SJSA1 (cell line): ENCODE results near the gene BRF1. TPM values are rescaled to one million over a fixed set of nuclear protein-coding genes. Genes with fewer than 3 reads are reported as not detected.

Experiments used
- DNase-seq, 2 experiments: peaks; one replicate each; pipeline ENCODE4 v3.0.0-alpha.2; 2015 to 2020; ENCODE audit warnings: low spot score in 2 of 2, low read depth in 1 of 2
- H3K27ac ChIP-seq: fragments of 250-450 bp; sonication (Bioruptor Pico); 2 replicates; pipeline ENCODE4 v1.5.1; 2020; ENCODE audit warnings: mild to moderate bottlenecking, moderate library complexity
- H3K27me3 ChIP-seq: fragments of 250-450 bp; sonication (Bioruptor Pico); replicated peaks from 2 replicates; pipeline ENCODE4 v1.5.1; 2020; ENCODE audit warnings: mild to moderate bottlenecking, moderate library complexity
- H3K36me3 ChIP-seq: fragments of 250-450 bp; sonication (Bioruptor Pico); 2 replicates; pipeline ENCODE4 v1.5.1; 2020; ENCODE audit warnings: mild to moderate bottlenecking
- H3K4me1 ChIP-seq: fragments of 250-450 bp; sonication (Bioruptor Pico); replicated peaks from 2 replicates; pipeline ENCODE4 v1.6.1; 2021; ENCODE audit warnings: mild to moderate bottlenecking
- H3K4me3 ChIP-seq: fragments of 250-450 bp; sonication (Bioruptor Pico); 2 replicates; pipeline ENCODE4 v1.5.1; 2020; ENCODE audit warnings: mild to moderate bottlenecking
- H3K9me3 ChIP-seq: fragments of 250-450 bp; sonication (Bioruptor Pico); replicated peaks from 2 replicates; pipeline ENCODE4 v1.5.1; 2020; ENCODE audit warnings: mild to moderate bottlenecking
- total RNA-seq: library from RNA; depleted of rRNA; stranded (reverse); fragments of >200 nt; shearing (Covaris generic); gene quantifications from 2 replicates; pipeline ENCODE4 v1.2.3, GENCODE V29; 2014

BRF1 gene
- total RNA-seq, 1 experiment from 2014 or later, result 35.8 TPM

DNA sequence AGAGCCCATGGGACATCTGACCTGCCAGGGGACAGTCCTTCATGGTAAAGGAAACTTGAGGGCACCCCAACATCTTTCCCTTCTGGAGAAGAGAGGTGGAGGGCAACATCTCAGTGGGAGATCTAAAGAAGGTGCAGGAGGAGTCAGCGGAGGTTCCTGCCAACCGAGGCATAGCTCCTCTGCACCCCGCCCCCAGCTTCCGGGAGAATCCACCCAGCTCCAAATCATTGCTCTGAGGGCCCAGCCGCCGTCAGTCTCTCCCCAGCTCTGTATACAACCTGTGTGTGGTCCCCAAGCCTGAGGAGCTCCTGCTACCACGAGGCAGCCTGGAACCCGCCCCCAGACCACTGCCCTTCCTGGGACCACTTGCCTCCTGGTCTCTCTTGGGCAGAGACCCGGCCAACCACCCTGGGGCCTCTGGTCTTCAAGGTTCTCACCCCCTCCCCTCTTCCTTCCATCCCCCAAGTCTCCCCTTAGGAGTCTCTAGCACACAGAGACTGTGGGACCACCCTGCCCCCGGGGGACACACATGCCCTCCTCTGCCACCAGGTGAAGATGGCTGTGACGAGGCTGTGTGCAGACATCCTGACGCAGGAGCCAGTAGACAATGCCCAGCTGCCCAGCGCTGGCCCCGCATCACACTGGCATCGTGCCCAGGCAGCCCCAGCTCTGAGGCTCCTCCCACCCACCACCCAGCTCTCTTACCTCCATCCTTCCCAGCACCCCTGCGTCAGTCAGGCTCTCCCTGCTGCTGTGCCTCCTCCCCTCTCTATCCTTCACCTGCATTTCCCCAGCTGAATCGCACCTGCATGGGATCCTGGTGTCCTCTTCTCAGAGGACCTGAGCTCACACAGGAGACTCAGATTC, 106.7 kb downstream of the BRF1 start:
- Histone ChIP-seq H3K4me3 (no peak overlapping the region), H3K9me3 (no peaks in the 10 kb centered on the region), H3K27ac (peak overlapping the region; percentile 90), H3K27me3 (no peaks in the 10 kb centered on the region), H3K36me3 (no peaks in the 10 kb centered on the region), H3K4me1 (peaks cover 76% of the 10 kb centered on the region)
- peak; percentile 97 to 99 for DNase-seq

DNA sequence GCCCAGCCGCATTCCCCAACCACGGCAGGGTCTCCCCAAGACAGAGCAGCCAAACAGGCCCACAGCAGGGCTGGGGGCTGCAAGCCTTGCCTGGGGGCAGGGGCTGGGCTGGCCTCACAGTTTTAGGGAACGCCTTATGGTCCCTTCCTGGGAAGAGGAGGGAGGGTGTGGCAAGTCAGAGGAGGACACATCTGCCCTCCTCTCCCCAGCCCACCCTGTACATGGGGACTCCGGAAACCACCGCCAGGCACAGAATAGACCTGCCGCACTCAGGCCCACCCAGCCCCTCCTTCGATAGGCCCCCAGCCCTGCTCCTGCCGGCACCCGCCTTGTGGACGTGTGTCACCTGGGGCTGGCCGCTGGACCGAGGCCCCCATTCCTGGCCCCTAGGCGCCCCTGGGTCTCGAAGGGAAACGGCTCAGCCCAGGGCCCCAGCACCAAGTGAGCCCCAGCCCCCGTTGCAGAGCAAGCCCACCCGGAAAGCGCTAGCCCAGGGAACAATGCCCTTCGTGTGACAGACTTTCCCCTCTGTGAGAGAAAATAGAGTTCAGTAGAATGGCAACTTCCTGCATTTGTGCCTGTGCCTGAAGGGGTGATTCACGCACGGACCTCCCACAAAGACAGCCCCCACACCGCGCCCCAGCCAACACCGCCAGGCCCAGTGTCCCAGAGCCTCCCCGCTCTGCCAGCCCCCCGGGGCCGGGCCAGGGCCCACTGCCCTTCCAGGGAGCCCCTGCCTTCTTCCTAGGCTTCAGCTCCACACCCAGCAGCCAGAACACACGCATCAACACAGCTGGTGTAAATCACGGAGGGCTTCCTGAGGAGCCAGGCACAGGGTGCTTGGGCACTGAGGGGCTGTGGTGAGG, 107.7 kb downstream of the BRF1 start:
- Histone ChIP-seq H3K27ac (peak overlapping the region; percentile 90), H3K4me3 (no peak overlapping the region), H3K4me1 (peaks cover 65% of the 10 kb centered on the region), H3K36me3 (no peaks in the 10 kb centered on the region), H3K9me3 (peaks cover 3% of the 10 kb centered on the region), H3K27me3 (no peaks in the 10 kb centered on the region)
- peak; percentile 98 to 99 for DNase-seq

DNA sequence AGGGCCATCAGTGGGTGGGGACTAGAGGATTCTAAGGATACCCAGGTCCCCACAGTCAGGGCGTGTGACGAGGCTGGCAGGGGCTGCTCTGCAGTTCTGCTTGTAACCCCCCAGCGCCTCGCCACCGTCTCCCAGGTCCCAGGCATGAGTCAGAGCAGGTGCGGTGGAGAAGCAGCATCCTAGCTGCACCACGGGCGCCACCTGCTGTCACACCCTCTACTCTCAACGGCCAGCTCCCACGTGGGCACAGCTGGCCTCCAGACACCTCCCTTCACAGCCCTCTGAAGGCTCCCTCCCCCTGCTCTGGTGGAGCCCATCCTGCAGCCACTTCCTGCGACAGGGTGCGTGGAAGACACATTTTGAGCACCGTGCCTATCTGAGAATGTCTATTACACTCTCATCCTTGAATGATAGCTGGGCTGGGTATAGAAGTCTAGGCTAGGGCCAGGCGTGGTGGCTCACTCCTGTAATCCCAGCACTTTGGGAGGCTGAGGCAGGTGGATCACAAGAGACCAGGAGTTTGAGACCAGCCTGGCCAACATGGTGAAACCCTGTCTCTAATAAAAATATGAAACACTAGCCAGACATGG, 112.8 kb downstream of the BRF1 start:
- no peak overlapping the region for H3K4me3 ChIP-seq
- peaks cover 16% of the 10 kb centered on the region for H3K4me1 ChIP-seq
- no peak overlapping the region for H3K27ac ChIP-seq
- no peaks in the 10 kb centered on the region for H3K36me3 ChIP-seq
- H3K9me3 ChIP-seq, result peaks cover 7% of the 10 kb centered on the region
- no peak for DNase-seq
- no peaks in the 10 kb centered on the region for H3K27me3 ChIP-seq

DNA sequence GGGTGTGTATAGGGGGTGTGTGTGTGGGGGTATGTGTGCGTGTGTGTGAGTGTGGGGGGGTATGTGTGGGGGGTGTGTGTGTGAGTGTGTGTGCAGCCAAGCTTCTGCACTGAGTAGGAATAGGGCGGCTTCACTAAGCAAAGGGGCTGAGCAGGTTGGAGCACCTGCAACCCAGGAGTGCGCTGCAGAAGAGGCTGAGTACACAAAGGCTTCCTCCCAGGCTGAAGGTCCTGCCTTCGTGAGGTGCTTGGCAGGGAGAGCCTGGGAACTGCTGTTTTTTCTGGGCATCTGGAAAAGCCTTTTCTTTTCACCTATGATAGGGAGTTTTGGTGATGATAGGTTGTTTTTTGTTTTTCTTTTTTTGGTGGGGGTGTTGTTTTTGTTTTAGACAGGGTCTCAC, 113.7 kb downstream of the BRF1 start:
- Histone ChIP-seq H3K4me3 (no peak overlapping the region), H3K36me3 (no peaks in the 10 kb centered on the region), H3K27me3 (no peaks in the 10 kb centered on the region), H3K27ac (no peak overlapping the region), H3K9me3 (peaks cover 7% of the 10 kb centered on the region), H3K4me1 (peaks cover 12% of the 10 kb centered on the region)
- no peak for DNase-seq

DNA sequence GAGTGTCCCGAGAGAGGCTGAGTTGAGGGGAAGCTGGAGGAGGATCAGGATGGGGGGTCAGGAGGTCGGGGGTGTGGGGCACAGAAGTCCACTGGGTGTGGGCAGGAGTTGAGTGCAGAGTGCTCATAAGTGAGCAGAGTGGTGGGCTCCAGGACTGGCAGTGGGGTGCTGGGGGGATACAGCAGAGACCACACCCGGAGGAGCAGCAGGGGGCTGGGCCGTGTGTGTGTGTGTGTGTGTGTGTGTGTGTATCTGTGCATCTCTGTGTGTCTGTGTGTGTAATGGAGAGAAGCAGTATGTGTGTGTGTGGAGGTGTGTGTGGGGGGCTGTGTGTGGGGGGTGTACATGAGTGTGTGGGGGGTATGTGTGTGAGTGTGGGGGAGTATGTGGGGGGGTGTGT, 114.8 kb downstream of the BRF1 start:
- Histone ChIP-seq H3K9me3 (peaks cover 7% of the 10 kb centered on the region), H3K36me3 (no peaks in the 10 kb centered on the region), H3K27ac (no peak overlapping the region), H3K27me3 (no peaks in the 10 kb centered on the region), H3K4me3 (no peak overlapping the region), H3K4me1 (peaks cover 4% of the 10 kb centered on the region)
- no peak for DNase-seq

DNA sequence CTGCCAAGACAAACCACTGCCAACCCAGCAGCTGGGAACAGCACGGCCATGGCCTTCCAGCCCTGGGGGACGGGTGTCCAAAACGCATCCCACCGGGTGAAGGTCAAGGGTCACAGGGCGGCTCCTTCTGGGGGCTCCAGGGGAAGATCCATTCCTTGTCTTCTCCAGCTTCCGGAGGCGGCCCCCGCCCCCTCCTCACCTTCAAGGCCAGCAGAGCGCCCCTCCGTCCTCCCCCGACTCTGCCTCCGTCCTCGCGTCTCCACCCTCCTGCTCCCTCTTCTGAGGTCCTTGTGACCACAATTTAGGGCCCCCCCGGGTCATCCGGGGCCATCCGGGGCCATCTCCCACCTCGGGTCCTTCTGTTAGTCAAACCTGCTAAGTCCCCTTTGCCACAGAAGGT, 115.8 kb downstream of the BRF1 start:
- peaks cover 10% of the 10 kb centered on the region for H3K4me1 ChIP-seq
- no peak overlapping the region for H3K4me3 ChIP-seq
- no peak for DNase-seq

DNA sequence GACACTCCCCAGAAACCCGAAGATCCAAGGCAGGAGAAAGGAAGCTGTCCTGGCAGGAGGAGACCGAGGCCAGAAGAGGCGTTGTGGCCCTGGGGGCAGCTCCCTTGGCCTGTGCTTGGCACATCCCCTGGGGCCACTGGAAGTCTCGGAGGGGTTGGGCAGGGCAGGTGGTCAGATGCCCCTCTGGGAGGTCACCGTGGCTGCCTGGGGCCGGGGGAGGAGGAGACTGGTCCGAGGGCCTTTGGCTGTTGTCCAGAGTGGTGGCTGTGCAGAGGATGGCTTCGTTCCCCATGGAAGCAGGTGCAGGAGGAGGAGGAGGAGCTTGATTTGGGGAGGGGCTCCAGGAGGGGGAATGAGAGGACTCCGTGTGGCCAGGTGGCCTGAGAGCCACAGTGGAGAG, 116.3 kb downstream of the BRF1 start:
- Histone ChIP-seq H3K9me3 (peaks cover 7% of the 10 kb centered on the region), H3K4me3 (no peak overlapping the region), H3K4me1 (peaks cover 12% of the 10 kb centered on the region), H3K27ac (no peak overlapping the region), H3K27me3 (no peaks in the 10 kb centered on the region), H3K36me3 (0 out of 2 replicates have a peak, but pooled peaks cover 3% of the 10 kb centered on the region)
- DNase-seq, result no peak

More for the DNA sequence above, 115.8 kb downstream of the BRF1 start:
- Histone ChIP-seq H3K9me3 (peaks cover 7% of the 10 kb centered on the region), H3K27ac (no peak overlapping the region), H3K36me3 (0 out of 2 replicates have a peak, but pooled peaks cover 2% of the 10 kb centered on the region), H3K27me3 (no peaks in the 10 kb centered on the region)

DNA sequence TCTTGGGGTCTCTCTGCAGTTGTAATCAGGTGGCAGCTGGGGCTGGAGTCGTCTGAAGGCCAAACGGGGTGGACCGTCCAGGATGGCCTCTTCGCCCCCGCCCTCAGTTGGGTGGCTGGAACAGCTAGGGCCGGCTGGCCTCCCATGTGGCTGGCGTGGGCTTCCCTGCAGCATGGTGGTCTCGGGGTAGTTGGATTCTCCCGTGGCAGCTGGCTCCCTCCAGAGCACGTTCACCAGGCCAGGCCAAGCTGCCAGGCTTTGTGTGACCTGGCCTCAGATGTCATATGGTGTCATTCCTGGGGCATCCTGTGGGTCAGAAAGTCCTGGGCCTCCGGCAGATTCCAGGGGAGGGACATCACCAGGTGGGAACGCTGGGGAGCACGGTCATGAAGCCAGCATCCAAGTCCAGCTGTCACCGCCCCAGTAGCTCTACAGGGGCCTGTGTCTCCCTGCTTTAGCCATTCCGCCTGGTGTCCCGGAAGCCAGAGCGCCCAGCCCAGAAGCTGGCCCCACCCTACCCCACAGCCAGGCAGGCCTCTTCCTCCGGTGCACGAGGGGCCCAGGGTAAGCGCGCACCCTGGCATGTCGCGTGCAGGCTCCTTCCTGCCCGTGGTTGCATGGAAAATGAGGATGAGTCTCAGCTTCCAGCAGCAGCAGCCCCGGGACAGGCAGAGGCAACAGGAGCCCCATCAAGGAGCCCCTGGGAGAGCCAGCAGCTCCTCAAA, 118.3 kb downstream of the BRF1 start:
- Histone ChIP-seq H3K27me3 (no peaks in the 10 kb centered on the region), H3K4me1 (peaks cover 12% of the 10 kb centered on the region), H3K27ac (no peak overlapping the region), H3K9me3 (no peaks in the 10 kb centered on the region; the same call in 1 of the 2 replicates), H3K4me3 (no peak overlapping the region), H3K36me3 (peaks cover 6% of the 10 kb centered on the region; the same call in 1 of the 2 replicates)
- no peak for DNase-seq

DNA sequence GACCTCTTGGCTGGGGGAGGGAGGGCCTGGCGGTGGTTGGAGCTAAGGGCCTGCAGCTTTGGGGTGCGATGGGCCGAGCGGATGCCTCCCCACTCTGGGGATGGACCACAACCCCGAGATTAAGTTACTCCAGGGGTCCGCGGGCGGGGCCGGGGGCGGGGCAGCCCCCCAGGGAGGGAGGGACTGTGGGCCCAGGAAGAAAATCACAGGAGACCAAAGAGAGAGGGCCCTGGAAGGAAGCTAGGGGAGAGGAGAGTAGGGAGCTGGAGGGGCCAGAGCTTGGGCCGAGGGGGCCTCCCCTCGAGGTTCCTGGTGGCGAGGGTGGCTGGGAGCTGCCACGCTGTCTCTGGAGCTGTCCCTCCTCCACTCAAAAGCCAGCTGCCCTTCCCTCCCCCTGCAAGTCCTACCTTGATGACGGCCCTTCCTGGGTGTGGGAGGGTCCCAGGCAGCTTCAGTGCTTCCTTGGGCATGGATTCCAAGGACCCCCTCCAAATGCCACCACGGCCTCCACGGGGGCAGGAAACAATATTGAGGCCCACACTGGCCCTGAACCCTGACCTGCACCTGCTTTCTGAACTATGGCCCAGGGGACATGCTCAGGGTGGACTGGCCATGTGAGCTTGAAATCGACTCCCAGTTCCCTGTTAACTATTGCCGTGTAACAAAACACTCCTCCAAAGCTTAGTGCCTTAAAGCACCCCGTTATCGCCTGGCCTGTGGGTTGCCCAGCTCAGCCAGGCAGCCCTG, 119.1 kb downstream of the BRF1 start:
- Histone ChIP-seq H3K27ac (no peak overlapping the region), H3K27me3 (no peaks in the 10 kb centered on the region), H3K9me3 (no peaks in the 10 kb centered on the region; the same call in 1 of the 2 replicates), H3K4me1 (peaks cover 18% of the 10 kb centered on the region), H3K36me3 (peaks cover 7% of the 10 kb centered on the region), H3K4me3 (peak overlapping the region; percentile 50)
- DNase-seq, result no peak

DNA sequence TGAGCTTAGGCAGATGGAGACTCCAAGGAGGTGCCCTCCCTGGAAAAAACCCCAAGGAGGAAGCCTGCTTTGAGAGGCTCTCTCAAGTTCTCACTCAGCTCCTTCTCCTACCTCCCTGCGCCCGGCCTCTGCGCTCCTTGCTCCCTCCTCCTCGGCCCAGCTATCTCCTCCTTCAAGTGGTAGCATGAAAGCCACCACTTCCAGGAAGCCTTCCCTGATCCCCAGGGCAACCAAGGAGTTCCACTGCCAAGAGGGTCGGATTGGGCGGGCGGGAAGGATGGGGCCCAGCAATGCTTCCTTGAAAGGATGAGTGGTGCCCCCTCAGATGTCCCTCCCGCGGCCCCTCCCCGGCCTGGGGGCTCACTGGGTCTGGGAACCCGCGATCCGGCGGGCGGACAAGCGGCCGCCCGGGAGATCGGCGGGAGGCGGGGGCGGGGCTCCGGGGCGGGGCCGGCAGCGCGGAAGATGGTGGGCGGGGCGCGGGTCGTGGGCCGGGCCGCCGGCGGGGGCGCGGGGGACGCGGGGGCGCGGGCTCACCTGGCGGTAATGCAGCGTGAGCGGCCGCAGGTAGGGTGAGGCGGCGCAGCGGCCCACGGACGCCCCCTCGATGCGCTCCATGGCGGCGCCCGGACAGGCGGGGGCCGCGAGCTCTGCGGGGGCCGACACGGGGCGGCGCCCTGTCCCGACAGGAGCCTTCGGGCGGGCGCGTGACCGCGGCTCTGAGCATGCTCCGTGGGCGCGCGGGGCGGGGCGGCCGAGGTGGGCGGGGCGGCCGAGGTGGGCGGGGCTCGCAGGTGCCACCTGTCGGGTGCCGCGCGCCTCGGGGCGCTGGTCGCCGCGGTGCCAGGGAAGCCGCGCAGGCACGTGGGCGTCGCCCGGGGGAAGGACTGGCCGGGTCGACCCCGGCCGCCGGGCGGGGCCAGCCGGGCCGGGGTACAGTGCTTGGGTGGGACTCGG, 119.9 kb downstream of the BRF1 start, which contains the start of gene NUDT14:
Gene NUDT14, minus strand, starts transcription at position 721 of the 957 bp plus-strand sequence. Its CDS starts 103 bp downstream, at position 618.
- Histone ChIP-seq H3K4me3 (peak within 1 kb of the TSS; percentile 50), H3K4me1 (peaks cover 26% of the 10 kb centered on the region), H3K27me3 (no peaks in the 10 kb centered on the region), H3K27ac (no peak within 1 kb of the TSS), H3K9me3 (no peaks in the 10 kb centered on the region; the same call in 1 of the 2 replicates), H3K36me3 (peaks cover 11% of the 10 kb centered on the region)
- no peak for DNase-seq

DNA sequence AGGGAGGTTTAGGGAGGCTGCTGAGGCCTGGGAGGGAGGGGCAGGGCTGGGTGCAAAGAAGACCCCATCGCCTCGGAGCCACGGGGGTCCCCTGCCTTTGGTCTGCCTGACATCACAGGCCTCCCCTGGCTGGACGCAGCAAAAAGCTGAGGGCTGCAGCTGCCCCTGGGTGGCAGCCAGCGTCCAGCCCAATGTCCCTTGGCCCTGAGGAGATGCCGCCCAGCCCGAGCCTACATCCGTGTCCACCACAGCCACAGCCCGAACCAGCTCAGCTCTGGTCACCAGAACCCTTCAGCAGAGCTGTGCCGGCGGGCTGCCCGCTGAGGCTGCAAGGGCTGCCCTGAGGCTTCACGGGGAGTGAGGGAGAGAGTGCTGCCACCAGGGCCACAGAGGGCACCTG, 121.6 kb downstream of the BRF1 start:
- no peaks in the 10 kb centered on the region; the same call in 1 of the 2 replicates for H3K9me3 ChIP-seq
- H3K27ac ChIP-seq, result no peak overlapping the region
- peaks cover 11% of the 10 kb centered on the region for H3K36me3 ChIP-seq
- no peaks in the 10 kb centered on the region for H3K27me3 ChIP-seq
- peaks cover 31% of the 10 kb centered on the region for H3K4me1 ChIP-seq
- no peak overlapping the region for H3K4me3 ChIP-seq
- no peak for DNase-seq

DNA sequence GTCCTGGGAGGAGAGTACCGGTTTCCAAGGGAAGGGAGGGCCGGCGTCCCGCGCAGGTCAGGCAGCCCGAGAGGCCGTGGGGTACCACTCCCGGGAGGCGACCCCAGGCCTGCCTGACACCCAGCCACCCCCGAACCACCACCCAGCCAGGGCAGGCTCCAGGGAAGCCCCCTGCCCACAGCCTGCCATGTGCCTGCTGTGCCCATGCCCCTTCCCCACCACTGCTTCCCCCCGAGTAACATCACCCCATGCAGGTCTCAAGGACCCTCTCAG, 122.0 kb downstream of the BRF1 start:
- Histone ChIP-seq H3K27me3 (no peaks in the 10 kb centered on the region), H3K27ac (no peak overlapping the region), H3K4me3 (no peak overlapping the region), H3K36me3 (peaks cover 11% of the 10 kb centered on the region), H3K4me1 (peaks cover 31% of the 10 kb centered on the region), H3K9me3 (no peaks in the 10 kb centered on the region; the same call in 1 of the 2 replicates)
- DNase-seq, result no peak
